ENCODE data around the gene HOXC12. TPM values are rescaled to one million over a fixed set of nuclear protein-coding genes. Genes with fewer than 3 reads are reported as not detected.

Gene HOXC12
- polyA plus RNA-seq, 12 donors, result 0.08 TPM; not detected in 11

GRCh38 chr12:53940443-53941014 lies 14.2 kb upstream of the HOXC12 start:
- no peak for DNase-seq

GRCh38 chr12:53941187-53941586 lies 13.5 kb upstream of the HOXC12 start:
- DNase-seq, result no peak

DNA sequence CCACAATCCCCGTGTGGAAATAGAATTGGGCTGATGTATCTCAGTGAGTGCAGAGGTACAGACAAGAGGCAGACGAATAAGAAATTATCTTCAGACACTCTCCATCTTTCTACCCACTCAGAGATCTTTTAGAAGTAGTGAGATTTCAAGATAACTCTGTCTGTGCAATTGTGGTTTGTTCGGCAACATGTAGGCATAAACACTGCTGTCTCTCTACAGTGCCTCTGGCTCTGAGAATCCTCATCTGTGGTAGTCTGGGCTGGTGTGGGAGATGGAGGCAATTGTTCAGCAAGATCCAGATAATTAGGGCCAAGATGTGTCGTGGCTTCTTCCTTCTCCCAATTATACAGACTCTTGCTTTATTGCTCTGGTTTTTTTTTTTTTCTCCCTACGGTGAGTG lies 13.0 kb upstream of the HOXC12 start:
- DNase-seq, result no peak

GRCh38 chr12:53942467-53942997 lies 12.2 kb upstream of the HOXC12 start:
- no peak for DNase-seq

DNA sequence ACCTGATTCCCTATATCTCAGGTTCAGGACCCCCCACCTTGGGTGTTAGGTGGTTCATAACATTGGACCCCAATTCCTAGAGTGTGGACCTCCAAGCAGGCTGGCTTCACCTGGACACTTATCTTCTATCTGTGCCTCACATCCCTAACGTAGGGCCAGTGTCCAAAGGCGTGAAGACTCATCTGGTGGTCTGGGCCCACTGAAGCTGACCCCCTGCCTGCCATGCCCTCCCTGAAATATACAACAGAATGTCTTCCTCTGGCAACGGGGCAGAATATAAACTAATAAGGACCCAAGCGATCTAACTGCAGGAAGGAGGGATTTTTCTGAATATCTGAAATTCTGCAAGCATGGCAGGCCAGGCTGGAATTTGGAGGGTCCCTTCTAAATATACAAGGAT lies 10.5 kb upstream of the HOXC12 start:
- DNase-seq, result no peak

DNA sequence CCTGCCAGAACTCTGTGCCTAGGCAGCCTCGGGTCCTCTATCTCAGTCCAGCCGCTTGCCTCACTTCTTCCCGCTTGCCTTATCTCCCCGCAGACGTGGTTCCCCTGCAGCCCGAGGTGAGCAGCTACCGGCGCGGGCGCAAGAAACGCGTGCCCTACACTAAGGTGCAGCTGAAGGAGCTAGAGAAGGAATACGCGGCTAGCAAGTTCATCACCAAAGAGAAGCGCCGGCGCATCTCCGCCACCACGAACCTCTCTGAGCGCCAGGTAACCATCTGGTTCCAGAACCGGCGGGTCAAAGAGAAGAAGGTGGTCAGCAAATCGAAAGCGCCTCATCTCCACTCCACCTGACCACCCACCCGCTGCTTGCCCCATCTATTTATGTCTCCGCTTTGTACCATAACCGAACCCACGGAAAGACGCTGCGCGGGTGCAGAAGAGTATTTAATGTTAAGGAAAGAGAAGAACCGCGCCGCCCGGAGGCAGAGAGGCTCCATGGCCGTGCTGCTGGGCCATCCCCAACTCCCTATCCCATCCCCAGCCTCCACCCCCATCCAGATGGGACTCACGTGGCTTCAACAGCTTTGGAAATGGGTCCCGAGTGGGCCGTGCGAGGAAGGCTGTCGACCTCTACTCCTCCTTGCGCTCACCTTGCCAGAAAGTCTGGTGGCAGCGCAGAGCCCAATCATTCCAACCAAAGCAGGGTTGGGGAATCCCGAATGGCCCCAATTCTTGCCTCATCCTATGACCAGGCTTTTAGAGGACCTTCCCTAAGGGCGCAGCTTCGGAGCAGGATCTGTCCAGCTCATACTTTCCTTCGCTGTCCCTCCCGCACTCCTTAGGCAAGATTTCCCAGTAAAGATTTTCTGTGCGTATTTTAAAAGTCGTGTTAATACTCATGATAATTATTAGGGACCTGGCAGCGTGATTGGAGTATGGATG lies 9.5 kb upstream of the HOXC12 start:
- DNase-seq, result no peak

DNA sequence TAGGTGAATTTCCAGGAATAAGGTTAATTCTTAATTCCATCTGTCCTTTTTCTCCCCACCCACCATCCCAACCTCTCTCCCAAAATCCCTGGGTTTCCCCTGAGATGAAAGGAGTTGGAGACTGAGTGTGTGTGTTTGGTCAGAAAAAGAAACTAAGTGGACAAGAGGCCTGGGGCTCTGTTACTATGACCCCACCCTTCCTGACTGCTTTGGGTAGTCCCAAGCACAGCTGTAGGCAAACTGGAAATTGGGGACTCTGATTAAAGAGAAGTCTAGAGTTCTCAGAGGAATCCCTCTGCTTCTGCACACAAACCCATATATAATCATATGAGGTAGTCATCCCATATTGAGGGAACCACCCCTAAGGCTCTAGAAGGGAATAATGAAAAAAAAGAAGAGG lies 7.0 kb upstream of the HOXC12 start:
- no peak for DNase-seq

GRCh38 chr12:53948650-53949593 lies 5.8 kb upstream of the HOXC12 start:
- no peak for DNase-seq

DNA sequence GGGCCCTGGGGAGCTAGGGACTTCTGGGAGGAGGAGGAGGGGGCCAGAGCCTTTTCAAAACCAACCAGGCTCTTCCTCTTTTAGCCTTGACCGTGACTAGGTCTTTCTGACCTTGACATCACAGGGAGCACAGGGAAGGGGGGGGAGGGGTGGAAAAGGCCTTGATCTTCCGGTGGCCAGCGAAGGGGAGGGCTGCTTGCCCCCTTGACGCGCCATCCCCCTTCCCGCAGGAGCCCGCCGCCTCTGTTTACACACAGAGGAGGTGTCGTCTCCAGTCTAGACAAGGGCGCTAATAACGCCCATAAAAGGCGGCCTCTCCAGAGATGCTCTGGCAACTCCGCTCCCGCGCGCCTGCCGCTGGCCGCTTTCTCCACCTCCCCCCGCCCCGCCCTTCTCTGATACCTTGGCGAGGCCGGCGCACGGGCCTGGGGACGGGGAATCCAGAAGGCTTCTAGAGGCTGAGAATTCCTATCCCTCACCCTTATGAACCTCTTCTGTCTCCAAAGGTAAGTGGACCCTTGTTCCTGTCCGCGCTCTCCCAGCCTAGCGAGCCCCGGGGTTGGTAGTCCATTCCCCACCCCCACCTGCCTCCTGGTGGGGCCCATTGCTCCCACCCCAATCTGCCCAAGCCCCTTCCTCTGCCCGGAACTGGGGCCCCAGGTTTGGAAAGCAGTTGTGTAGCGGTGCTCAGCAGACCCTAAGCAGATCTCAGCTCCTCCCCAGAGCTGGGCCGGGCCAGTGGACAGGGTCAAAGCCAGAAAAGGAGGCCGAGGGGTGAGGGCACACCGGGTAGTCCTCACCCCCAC lies 4.9 kb upstream of the HOXC12 start:
- DNase-seq, result no peak

DNA sequence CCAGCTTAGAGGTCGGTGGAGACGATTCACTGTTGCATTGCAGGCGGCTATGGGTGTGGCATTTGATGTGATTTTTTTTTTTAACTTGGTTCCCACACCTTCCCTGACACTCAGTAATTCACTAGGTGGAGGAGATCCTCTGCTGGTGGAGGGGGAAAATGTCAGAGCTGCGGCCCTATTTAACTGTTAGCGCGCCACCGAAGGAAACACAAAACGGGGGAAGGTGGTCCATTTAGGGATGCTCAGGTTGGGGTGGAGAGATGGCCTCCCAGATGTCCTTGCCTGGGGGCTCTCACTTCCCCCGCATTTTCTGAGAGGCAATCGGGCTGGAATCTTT lies 4.3 kb upstream of the HOXC12 start:
- no peak for DNase-seq

- no peak for DNase-seq
Observed at GRCh38 chr12:53950789-53951576, 3.7 kb upstream of the HOXC12 start.

DNA sequence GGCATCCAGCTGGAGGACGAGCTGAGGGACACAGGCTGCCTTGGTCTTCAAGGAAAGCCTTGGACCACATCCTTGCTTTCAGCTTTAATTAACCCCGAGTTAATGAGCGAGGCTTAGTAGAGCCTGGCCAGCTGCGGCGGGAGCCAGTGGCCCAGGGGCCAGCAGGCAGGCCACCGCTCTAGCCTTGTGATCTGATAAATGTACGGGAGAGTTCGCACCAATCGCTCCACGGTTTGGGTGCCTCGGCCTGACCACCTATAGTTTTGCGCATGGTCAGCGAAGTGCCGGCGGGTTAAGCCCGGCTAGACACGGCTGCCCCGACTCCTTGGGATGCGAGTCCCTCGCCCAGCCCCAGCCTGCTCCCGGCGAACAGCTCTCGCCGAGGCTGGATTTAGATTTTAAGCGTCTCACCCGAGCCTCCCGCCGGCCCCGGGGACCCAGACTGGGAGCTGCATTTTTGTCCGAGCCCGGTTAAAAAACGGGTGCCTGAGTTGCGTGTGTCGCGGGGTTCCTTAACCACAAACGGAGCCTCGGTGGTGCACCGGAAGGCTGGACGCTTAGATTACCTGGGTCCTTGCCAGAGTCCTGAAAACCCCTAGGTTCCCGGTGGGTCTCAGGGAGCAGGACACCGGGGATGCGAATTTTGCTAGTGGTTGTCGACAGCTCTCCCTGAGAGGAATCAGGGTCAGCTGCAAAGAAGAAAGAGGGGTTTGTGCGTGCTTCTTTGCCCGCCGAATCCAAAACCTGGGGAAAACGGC lies 2.9 kb upstream of the HOXC12 start:
- no peak for DNase-seq

DNA sequence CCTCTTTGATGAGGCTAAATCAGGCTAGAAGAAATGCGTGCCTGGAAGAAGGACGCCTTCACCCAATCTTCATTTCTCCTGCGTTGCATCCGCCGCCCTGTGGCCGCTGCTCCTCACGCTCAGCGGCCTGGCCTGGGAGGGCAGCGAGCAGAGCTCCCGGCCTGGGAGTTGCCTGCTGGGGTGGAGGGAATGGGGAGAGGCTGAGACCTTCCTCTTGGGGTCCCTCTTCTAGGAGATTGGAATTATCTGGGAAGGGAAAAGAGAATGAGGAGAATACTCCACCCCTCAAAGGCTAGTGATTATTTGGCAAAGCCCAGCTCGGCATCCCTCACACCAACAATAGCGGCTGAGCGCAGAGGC lies 2.4 kb upstream of the HOXC12 start:
- no peak for DNase-seq

GRCh38 chr12:53952871-53953734 lies 1.6 kb upstream of the HOXC12 start:
- no peak for DNase-seq

GRCh38 chr12:53953831-53954693 lies 641 bp upstream of the HOXC12 start:
- DNase-seq, result no peak

- DNase-seq, result no peak
Observed at GRCh38 chr12:53955036-53955775, 503 bp downstream of the HOXC12 start.

GRCh38 chr12:53955776-53956250 lies 1.1 kb downstream of the HOXC12 start:
- no peak for DNase-seq

All from muscle of arm (tissue), 12 donors.